K562 treated with DMSO at 1 percent for 4 hours (cell line): Measurements from ENCODE around the gene ZNF598. TPM values are rescaled to one million over a fixed set of nuclear protein-coding genes. Genes with fewer than 3 reads are reported as not detected.

ENCODE experiments used
- total RNA-seq: library from RNA; unstranded; fragments of 300-600 nt; gene quantifications from 2 replicates; pipeline ENCODE4 v1.2.3, GENCODE V29; 2022; ENCODE audit not compliant: insufficient read depth

The ZNF598 gene
- total RNA-seq: 103 and 116 TPM in 2 replicates

DNA sequence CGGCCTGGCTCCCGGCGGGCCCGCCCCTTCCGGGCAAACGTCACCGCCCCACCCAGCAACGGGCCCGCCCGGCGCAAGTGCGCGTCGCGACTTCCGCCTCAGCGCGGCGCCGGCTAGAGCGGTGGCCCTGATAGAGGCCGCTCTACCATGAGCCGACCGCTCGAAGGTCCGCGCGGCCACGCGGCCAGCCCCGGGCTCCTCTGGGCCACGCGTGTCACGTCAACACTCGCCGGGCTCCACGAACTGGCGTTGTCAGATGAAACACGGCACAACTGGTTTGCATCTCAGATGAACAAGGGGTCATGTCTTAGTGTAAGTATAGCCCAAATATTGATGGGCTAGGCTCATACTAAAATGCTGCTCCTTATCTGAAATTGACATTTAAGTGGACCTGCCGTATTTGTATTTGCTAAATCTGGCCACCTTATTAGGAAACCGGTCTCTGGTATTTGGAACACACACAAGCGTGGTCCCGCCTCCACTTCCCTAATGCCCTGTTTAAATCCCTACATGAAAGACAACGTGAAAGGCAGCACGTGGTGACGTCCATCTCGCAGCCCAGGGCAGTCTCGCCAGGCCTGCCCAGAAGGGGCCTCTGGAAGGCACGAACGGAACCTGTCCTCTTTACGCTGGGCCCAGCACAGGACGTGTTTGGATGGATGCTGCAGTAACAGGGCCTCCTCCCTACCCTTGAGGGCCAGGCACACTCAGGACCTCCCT, at the start of gene ZNF598:
ZNF598 (minus strand) TSS at position 31 of the 720 bp plus-strand sequence.

DNA sequence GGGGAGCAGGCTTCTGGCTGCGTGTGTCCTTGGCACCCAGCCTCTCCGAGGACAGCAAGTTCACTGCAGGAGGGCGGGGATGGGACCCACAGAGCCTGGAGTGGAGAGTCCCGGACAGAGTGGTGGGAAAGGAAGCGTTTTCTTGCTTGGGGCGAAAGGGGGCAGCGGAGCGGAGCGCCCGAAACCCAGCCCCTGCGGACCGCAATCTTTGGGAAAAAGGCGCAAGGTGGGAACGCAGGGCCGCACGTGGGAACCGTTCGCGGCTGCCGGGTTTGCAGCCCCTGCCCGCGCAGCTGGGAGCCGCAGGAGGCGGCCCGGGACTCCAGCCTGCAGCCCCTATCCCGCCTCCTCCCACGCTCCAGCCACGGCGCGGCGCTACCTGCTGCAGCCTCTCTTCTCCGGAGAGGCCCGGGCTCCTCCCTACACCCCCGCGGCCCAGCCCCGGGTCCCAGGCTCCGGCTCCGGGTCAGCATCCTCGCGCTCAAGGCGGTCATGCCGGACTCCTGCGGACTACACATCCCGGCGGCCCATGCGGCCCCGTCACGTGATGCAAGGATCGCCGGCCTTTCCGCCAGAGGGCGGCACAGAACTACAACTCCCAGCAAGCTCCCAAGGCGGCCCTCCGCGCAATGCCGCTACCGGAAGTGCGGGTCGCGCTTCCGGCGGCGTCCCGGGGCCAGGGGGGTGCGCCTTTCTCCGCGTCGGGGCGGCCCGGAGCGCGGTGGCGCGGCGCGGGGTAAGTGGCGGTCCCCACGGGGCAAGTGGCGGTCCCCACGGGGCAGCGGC, 37.9 kb upstream of the ZNF598 start, which contains the start of the genes NTHL1 and TSC2:
NTHL1 (minus strand) TSS at position 505 of the 786 bp plus-strand sequence; CDS start at position 494, 11 bp downstream.
TSC2 (plus strand) TSS at position 656 of the 786 bp plus-strand sequence. CDS start 631 bp downstream, outside the sequence.

DNA sequence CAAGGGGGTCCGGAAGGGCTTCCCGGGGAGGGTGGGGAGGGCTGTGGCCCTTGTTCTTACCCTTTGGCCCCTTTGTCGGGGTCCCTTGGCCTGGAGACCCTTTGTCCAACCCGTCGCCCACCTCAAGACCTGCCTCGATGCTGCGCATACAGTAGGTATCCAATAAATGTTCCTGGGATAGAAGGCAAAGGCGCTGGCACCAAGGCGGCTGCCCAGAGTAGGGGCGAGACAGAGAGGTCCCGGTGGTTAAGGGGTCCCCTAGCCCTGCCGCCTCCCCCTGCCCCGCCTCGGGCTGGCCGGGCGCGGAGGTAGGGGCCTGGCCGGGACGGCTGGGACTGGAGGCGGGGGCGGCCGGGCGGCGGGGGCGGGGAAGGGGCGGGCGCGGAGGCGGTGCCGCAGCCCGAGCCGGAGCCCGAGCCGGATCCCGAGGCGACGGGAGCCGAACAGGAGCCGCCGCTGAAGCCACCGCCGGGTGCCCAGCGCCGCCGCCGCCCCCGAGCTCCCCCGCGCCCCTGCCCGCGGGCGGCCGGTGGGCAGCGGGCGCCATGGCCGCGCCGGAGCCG, 16.9 kb upstream of the ZNF598 start, which contains the start of gene NHERF2:
NHERF2 (plus strand) TSS at position 442 of the 563 bp plus-strand sequence; CDS start at position 546, 104 bp downstream.

DNA sequence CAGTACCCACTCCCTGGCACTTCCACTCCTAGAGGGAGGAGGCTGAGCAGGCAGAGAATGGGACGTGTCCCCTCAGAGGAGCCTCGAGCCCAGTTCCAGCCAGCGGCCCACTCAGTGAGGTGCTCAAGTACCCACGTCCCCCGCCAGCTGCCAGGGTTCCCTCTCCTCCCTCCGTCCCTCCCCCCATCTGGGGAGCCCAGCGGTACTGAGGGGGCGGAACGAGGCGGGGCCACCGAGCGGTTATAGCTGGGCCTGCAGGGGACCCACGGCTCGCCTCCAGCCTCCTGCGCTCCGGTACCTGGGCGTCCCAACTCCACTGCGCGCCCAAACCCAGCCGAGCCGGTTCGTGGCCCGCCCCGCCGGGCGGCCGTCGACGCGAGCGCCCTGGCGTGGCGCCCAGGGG, 9.9 kb upstream of the ZNF598 start, which contains the start of gene NPW:
NPW (plus strand) TSS at position 268 of the 403 bp plus-strand sequence.

DNA sequence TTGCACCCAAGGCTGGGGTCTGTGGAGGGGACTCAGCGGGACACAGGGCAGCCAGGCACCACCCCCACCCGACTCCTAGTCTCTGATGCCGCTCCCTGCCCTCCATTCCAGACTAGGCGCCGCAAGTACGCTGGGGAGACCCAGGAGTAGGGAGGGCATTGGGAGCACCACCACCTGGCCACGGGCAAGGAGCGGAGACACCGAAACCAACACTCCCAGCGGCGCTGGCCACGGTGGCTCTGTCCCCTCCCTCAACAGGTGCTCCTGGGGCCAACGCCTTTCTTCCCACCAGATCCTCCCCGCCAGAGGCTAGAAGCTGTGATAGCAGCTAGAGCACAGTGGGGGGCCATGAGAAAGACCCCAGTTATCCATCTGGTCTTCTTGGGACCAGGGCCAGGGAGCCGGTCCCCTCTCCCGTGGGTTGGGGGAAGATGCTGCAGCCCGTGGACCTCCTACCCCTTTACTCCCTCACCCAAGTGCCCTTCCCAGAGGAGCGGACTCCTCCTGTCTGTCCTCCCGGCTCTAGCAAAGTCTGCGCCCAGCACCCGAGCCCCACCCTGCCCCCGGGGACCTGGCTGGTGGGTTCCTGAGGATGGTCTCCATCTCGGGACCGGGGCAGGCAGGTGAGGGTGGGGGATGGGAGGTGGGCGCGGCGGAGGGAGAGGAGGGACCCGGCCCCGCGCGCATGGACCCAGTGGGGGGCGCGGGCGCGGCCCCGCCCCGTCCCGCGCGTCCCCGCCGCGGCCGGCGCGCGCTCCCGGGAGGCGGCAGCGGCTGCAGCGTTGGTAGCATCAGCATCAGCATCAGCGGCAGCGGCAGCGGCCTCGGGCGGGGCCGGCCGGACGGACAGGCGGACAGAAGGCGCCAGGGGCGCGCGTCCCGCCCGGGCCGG, 20.2 kb downstream of the ZNF598 start, which contains the start of gene SYNGR3:
SYNGR3 (plus strand) TSS at position 762 of the 892 bp plus-strand sequence. CDS start 133 bp downstream, outside the sequence.

DNA sequence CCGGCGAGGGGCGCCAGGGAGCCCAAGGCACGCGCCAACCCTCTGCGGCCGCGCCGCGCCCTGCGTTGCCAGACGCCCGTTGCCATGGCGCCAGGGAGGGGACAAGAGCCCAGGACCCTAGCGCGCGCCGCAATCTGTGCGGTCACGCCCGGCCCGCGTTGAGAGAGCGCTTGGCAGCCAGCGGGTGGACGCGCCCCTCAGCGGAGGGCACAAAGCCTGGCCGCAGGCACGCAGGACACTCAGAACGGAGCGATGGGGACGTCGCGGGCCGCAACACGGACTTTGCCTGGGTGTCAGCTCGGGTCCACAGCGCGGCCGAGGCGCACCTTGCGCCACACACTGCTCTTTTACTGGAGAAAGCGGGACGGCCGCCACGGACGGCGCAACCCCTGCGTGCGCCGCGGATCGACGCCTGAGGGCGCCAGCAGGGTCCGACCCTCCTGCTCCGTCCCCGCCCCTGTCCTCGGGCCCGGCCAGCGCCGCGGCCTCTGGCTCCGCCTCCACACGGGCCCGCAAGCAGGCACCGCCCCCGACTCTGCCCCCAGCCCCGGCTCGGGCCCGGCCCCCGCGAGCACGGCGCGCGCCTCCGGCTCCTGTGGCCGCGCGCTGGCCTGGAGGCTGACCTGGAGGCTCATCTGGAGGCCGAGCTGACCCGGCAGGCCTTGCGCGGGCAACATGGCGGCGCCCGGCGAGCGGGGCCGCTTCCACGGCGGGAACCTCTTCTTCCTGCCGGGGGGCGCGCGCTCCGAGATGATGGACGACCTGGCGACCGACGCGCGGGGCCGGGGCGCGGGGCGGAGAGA, 25.9 kb downstream of the ZNF598 start, which contains the start of gene GFER:
GFER (plus strand) TSS at position 650 of the 803 bp plus-strand sequence; CDS start at position 676, 26 bp downstream.

DNA sequence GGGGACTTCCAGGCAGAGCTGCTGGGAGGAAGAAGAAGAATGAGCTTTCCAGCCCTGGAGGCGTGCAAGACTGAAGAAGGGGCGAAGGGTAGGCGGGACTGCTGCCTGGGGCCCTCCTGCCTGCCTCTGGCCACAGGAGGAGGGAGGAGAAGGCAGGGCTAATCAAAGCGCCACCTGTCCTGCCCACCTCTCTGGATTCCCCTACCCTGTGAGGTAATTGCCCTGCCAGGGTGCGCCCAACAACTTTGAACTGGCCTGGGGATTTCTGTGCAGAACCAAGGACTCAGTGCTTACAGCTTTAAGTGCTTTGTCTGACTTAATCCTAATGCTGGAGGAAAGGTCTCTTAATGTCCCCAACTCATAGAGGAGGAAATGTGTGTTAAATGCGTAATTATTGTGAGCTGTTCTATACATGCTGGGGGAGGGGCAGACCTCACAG, 28.2 kb downstream of the ZNF598 start, which contains the start of gene NOXO1:
NOXO1 (minus strand) TSS at position 72 of the 439 bp plus-strand sequence. CDS start 290 bp downstream, outside the sequence.

DNA sequence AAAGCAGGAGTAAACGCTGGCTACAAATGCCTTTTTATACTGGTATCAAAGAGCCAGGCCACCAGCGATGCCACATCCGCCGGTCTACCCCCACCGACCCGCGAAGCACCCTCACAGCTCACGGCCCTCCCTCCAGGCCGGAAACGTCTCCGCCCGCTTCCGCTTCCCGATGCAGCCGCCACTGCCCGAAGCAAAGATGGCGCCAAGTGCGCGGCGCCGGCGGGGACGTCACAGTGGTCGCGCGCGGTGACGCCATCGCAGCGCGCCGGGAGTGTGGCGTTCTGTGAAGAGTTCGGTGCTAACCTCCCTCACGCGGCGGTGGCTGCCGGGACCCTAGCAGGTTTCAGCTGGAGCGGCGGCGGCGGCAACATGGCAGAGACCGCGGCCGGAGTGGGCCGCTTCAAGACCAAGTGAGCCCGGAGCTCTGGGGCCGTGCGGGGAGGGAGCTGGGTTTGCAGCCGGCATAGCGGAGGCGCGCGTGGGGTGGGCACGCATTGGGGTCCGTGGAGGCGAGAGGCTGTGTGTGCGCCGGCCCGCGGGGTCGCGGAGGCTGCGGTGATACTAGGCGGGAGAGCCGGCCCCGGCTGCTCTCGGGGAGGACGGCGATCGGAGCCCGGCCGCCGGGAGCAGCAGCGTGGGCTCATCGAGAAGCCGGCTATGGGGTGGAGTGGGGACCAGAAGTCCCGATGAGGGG, 37.7 kb downstream of the ZNF598 start, which contains the start of gene TBL3:
TBL3 (plus strand) TSS at position 258 of the 694 bp plus-strand sequence; CDS start at position 370, 112 bp downstream.

DNA sequence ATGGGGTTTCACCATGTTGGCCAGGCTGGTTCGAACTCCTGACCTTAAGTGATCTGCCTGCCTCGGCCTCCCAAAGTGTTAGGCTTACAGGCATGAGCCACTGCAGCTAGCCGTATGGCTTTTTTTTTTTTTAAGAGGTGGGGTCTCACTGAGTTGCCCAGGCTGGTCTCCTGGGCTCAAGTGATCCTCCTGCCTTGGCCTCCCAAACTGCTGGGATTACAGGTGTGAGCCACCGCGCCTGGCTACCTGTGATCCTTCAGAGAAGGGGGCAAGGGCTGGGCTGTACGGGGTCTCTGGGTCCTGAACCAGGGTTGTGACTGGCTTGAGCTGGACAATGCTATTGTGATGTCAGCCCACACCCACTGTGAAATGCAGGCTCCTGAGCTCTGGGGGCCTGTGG, 43.2 kb downstream of the ZNF598 start, which contains the start of gene RNF151:
RNF151 (plus strand) TSS at position 397 of the 400 bp plus-strand sequence. CDS start 26 bp downstream, outside the sequence.

DNA sequence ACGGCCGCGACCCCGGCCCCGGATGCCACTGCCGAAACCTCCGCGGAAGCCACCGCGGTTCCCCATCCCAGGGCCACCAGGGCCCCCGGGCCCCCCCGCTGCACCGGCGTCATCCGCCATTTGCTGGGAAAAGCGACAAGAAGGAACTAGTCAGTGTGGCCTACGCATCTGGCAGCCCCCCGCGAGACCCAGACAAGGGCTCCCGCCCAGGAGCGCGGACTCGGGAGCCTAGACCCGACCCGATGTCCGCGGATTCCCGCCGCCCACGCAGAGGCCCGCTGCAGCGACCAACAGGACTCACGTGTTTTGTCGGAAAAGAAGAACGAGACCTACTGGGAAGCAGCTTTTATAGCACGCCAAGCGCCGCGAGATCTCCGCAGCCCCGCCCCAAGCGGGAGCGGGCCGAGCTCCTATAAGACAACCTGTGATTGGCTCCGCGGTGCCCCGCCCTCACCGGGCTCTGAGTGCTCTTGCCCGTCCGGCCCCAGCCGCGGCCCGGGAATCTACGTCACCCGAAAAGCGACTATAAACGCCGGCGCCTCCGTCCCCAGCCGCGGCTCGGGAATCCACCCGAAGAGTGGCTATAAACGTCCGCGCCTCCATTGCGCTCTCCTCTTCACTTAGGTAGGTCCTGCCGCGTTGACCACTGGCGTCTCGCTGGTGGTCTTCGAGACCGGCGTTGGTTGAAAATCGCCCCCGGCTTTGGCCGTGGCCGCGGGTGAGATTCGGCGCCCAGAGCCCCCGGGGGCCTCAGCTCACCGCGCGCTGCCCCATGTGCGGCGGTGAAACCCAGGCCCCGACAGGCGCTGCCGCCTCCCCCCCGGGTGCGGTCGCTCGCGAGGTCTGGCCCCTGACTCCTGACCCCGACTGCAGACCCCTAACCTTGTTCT, 44.9 kb downstream of the ZNF598 start, which contains the start of gene RPS2:
RPS2 (minus strand) TSS at position 321 of the 890 bp plus-strand sequence; CDS start at position 120, 201 bp downstream.

DNA sequence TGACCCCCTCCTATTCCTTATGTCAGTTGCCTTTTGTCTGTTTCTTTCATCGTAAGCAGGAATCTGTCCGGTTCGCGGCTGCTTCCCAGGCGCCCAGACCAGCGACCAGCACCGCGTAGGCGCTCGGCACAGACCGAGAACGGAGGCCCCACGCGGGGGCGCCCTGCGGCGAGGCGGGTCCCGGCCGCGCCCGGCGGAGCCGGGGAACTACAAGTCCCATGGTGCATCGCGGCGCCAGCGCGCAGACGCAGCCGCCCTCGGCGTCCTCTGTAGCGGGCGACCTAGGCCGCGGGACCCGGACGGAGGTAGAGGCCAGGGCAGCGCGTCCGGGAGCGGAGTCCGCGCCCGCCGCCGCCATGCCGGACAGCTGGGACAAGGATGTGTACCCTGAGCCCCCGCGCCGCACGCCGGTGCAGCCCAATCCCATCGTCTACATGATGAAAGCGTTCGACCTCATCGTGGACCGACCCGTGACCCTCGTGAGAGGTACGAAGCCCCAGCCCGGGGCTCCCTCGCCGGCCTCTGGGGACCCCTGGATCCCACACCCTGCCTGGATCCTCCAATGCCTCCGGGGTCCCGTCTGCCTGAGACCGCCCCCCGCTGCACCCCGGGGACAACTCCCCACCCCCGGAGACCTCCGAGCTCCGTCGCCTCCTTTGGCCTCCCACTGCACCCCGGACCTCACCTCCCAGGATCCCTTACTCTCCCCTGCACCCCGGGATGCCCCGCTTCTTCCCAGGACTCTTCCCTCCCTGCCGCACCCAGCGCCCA, 50.2 kb downstream of the ZNF598 start, which contains the start of gene NDUFB10:
NDUFB10 (plus strand) TSS at position 270 of the 771 bp plus-strand sequence; CDS start at position 357, 87 bp downstream.

Other genes with a start within 250 kb of the ZNF598 start
- 64.2 and 84.8 TPM in 2 replicates for gene NME3, start 238.3 kb downstream of the ZNF598 start, total RNA-seq
- gene EME2, start 237.0 kb downstream of the ZNF598 start, total RNA-seq: 5.9 and 6.2 TPM in 2 replicates
- 233 and 260 TPM in 2 replicates for gene MRPS34, start 236.7 kb downstream of the ZNF598 start, total RNA-seq
- gene SPSB3, start 227.2 kb downstream of the ZNF598 start, total RNA-seq: 61.7 and 72.9 TPM in 2 replicates
- gene NUBP2, start 226.9 kb downstream of the ZNF598 start, total RNA-seq: 116 and 132 TPM in 2 replicates
- 0.61 and 0.96 TPM in 2 replicates for gene IGFALS, start 216.1 kb downstream of the ZNF598 start, total RNA-seq
- 59.4 and 75.6 TPM in 2 replicates for gene HAGH, start 183.0 kb downstream of the ZNF598 start, total RNA-seq
- 12.5 and 17.8 TPM in 2 replicates for gene FAHD1, start 182.6 kb downstream of the ZNF598 start, total RNA-seq
- gene MEIOB, start 137.7 kb downstream of the ZNF598 start, total RNA-seq: 61.7 and 62.6 TPM in 2 replicates
- gene HS3ST6, start 91.4 kb downstream of the ZNF598 start, total RNA-seq: not detected in 2 replicates
- 55.4 and 70.9 TPM in 2 replicates for gene MSRB1, start 66.6 kb downstream of the ZNF598 start, total RNA-seq
- 0.47 TPM in 1 of 2 replicates, not detected in the other for gene RPL3L, start 55.1 kb downstream of the ZNF598 start, total RNA-seq
- gene NDUFB10, start 50.3 kb downstream of the ZNF598 start, total RNA-seq: 214 and 219 TPM in 2 replicates
- gene RPS2, start 45.0 kb downstream of the ZNF598 start, total RNA-seq: 6,829 and 8,005 TPM in 2 replicates
- not detected in 2 replicates for gene RNF151, start 43.0 kb downstream of the ZNF598 start, total RNA-seq
- gene TBL3, start 37.8 kb downstream of the ZNF598 start, total RNA-seq: 41.9 and 47.0 TPM in 2 replicates
- gene NOXO1, start 28.4 kb downstream of the ZNF598 start, total RNA-seq: not detected in 2 replicates
- 54.4 and 64.7 TPM in 2 replicates for gene GFER, start 25.6 kb downstream of the ZNF598 start, total RNA-seq
- 30.6 and 35.1 TPM in 2 replicates for gene SYNGR3, start 19.9 kb downstream of the ZNF598 start, total RNA-seq
- gene NPW, start 10.0 kb upstream of the ZNF598 start, total RNA-seq: 1.6 and 5.6 TPM in 2 replicates
- gene NHERF2, start 17.1 kb upstream of the ZNF598 start, total RNA-seq: 28.8 and 29.0 TPM in 2 replicates
- 20.7 and 23.3 TPM in 2 replicates for gene NTHL1, start 38.0 kb upstream of the ZNF598 start, total RNA-seq
- gene TSC2, start 38.2 kb upstream of the ZNF598 start, total RNA-seq: 42.5 and 52.7 TPM in 2 replicates
- gene PKD1, start 126.1 kb upstream of the ZNF598 start, total RNA-seq: 67.2 and 116 TPM in 2 replicates
- 3.5 and 3.9 TPM in 2 replicates for gene RAB26, start 138.8 kb upstream of the ZNF598 start, total RNA-seq
- 103 and 117 TPM in 2 replicates for gene TRAF7, start 146.0 kb upstream of the ZNF598 start, total RNA-seq
- 4.2 and 5.4 TPM in 2 replicates for gene CASKIN1, start 186.8 kb upstream of the ZNF598 start, total RNA-seq
- 73.7 and 84.0 TPM in 2 replicates for gene MLST8, start 195.6 kb upstream of the ZNF598 start, total RNA-seq
- 4.9 and 16.4 TPM in 2 replicates for gene BRICD5, start 201.0 kb upstream of the ZNF598 start, total RNA-seq
- 53.8 and 56.2 TPM in 2 replicates for gene PGP, start 205.0 kb upstream of the ZNF598 start, total RNA-seq
- 33.2 and 37.1 TPM in 2 replicates for gene E4F1, start 213.8 kb upstream of the ZNF598 start, total RNA-seq
- gene DNASE1L2, start 226.6 kb upstream of the ZNF598 start, total RNA-seq: 5.4 and 6.1 TPM in 2 replicates
- 309 and 412 TPM in 2 replicates for gene ECI1, start 241.8 kb upstream of the ZNF598 start, total RNA-seq